GM06990 (cell line): ENCODE results near the gene CADPS2.

Source experiments
- DNase-seq: peaks from one replicate; pipeline ENCODE4 v3.0.0-alpha.2; 2011; ENCODE audit not compliant: insufficient read length; ENCODE audit errors: extremely low read depth
- H3K27me3 ChIP-seq: replicated peaks from 2 replicates; pipeline ENCODE4 v1.6.0; 2011; ENCODE audit warnings: low read length; ENCODE audit not compliant: control insufficient read depth, insufficient read depth
- H3K36me3 ChIP-seq: 2 replicates; pipeline ENCODE4 v1.5.1; 2011; ENCODE audit warnings: low read length; ENCODE audit not compliant: control insufficient read depth, insufficient read depth
- H3K4me3 ChIP-seq: replicated peaks from 2 replicates; pipeline ENCODE4 v1.5.1; 2011; ENCODE audit warnings: low read depth, mild to moderate bottlenecking, control low read depth, low read length
- TF ChIP-seq, protein P1 (sequence below): IDR thresholded peaks from 2 replicates; pipeline ENCODE4 v1.5.1; 2011; ENCODE audit warnings: low read length, control low read depth, mild to moderate bottlenecking, inconsistent platforms; ENCODE audit not compliant: insufficient read depth, poor library complexity, severe bottlenecking

Gene CADPS2

DNA sequence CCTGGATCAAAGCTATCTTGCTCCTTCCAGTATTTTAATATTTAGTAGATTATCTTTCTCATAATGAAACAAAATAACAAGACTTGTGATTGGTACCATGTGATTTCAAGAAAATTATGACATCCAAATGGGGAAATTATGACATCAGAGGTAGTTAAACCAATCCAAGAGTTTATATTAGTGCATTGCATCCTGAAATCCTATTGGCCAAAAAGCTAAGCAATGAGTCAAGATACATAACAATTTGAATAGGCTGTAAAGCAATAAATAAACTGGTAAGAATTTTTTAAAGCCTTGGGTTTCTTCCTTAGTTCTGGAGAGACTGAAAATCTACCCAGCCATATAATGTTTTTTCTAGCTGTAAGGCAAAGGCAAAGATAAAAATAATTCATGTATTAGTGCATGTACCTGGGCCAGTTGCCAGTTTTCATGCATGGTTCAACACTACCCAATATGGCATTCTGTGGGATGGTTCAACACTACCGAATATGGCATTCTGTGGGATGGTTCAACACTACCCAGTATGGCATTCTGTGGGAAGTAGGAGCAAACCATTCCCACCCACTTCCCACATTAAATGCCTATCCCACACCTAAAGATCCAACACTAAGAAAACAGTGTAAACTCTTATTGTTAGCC is 183.3 kb downstream of the CADPS2 start, which contains the start of gene RNF148:
RNF148 (minus strand) TSS at position 51 of the 639 bp plus-strand sequence. CDS start 172 bp downstream, outside the sequence.
- DNase-seq = no peak
- H3K27me3 ChIP-seq = no peaks in the 10 kb centered on the region
- H3K4me3 ChIP-seq = no peak within 1 kb of the TSS
- no peaks in the 10 kb centered on the region for H3K36me3 ChIP-seq
- TF ChIP-seq, protein P1, sequence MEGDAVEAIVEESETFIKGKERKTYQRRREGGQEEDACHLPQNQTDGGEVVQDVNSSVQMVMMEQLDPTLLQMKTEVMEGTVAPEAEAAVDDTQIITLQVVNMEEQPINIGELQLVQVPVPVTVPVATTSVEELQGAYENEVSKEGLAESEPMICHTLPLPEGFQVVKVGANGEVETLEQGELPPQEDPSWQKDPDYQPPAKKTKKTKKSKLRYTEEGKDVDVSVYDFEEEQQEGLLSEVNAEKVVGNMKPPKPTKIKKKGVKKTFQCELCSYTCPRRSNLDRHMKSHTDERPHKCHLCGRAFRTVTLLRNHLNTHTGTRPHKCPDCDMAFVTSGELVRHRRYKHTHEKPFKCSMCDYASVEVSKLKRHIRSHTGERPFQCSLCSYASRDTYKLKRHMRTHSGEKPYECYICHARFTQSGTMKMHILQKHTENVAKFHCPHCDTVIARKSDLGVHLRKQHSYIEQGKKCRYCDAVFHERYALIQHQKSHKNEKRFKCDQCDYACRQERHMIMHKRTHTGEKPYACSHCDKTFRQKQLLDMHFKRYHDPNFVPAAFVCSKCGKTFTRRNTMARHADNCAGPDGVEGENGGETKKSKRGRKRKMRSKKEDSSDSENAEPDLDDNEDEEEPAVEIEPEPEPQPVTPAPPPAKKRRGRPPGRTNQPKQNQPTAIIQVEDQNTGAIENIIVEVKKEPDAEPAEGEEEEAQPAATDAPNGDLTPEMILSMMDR = no peak

DNA sequence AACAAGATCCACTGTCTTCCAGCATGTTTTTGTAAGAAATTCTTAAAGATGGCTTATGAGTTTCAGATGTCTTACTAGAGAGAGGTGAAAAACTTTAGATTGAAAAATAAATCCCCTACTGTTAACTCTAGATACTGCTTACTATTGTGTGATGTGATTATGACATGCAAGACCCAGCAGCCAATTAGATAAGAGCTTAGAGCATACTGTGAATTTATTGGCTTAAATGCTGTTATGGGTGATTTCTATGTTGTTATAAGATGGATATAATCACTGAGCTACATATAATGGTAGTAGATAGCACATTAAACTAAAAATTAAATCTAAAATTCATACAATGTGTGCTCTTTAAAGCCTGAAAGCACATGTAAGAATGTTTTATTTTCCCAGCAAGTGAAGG is 187.2 kb downstream of the CADPS2 start, which contains the start of gene RNF133:
RNF133 (minus strand) TSS at position 101 of the 400 bp plus-strand sequence. CDS start 199 bp downstream, outside the sequence.
- Histone ChIP-seq H3K4me3 (no peak within 1 kb of the TSS), H3K27me3 (no peaks in the 10 kb centered on the region), H3K36me3 (no peaks in the 10 kb centered on the region)
- DNase-seq = no peak
- TF ChIP-seq, protein P1 = no peak

DNA sequence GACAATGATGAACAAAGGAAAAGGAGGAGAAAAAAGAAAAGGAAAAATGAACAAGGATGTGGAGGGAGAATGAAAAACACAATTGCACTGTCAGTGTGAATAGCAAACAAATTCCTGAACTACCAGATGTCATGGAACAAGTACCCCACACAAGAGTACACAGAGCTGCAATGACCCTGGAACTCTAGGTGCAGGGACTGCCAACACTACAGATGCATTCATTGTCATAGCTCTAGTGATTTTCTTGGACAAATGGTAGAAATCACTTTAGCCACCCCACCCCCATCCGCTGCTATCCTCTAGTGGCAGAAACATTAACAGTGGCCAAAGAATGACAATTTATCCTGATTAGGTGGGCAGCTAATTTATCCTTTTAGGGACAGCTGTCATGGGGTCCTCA is 190.4 kb downstream of the CADPS2 start:
- H3K36me3 ChIP-seq = no peaks in the 10 kb centered on the region
- TF ChIP-seq, protein P1 = no peak
- no peak for DNase-seq

DNA sequence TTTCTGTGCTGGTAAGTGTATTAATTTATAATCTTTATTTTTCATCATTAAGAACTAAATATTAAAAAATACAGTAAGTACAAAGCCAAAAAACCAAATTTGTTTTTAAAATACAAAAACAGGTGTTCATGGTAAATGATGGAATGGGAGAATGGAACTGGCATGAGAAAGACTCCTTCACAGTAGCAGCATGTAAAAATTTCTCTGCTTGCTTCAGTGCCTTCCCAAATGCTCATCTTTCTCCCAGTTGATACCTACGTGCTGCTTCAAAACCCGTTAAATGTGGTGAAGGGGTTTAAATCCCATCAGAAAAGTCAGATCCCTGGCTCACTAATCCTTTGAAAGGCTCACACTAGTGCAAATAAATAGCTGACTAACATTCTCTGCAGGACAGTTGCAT is 191.6 kb downstream of the CADPS2 start:
- DNase-seq = no peak
- no peaks in the 10 kb centered on the region for H3K36me3 ChIP-seq
- H3K4me3 ChIP-seq = no peak overlapping the region
- H3K27me3 ChIP-seq = no peaks in the 10 kb centered on the region
- TF ChIP-seq, protein P1 = no peak

More for the DNA sequence above, 190.4 kb downstream of the CADPS2 start:
- no peaks in the 10 kb centered on the region for H3K27me3 ChIP-seq
- no peak overlapping the region for H3K4me3 ChIP-seq

DNA sequence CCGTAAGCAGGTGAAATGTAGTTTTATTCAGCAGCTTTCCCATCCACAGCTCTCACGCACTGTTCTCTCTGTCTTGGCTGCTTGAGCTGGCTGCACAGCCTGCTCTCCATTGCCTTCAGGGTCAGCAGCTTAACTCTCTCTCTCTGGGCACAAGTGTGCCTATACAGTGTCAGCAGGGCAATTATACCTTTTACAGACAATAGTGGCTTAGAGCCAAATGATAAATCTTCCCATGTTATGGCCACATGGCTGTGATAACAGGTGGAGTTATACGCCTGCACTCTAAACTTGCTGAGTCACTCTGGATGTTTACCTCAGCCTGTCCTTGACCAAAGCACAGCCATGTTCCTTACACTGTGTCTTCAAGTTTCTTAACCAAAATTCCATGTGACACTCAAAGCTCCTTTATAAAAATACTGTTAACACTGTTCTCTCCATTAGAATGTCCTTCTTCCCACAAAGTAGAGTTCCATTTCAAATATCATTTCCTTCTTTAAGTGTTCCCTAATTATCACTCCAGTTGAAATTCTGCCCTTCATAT is 193.4 kb downstream of the CADPS2 start:
- Histone ChIP-seq H3K36me3 (no peaks in the 10 kb centered on the region), H3K27me3 (no peaks in the 10 kb centered on the region), H3K4me3 (no peak overlapping the region)
- DNase-seq = no peak
- TF ChIP-seq, protein P1 = no peak
